Endothelial cell of umbilical vein (primary cell): Measurements from ENCODE around the gene CRK. TPM values are rescaled to one million over a fixed set of nuclear protein-coding genes. Genes with fewer than 3 reads are reported as not detected.

Experiments used
- BruUV-seq: library from RNA; stranded (reverse); fragments of 400-500 nt; replicated peaks from 2 replicates; lab custom pipeline; 2021; lab: Mats Ljungman, UMichigan
- CTCF ChIA-PET: fragments of 300-600, 350-600 bp; sonication (Branson Sonifier 250); formaldehyde crosslinking; loops from one replicate; lab custom pipeline; 2021; ENCODE audit warnings: antibody characterized with exemption, inconsistent platforms; lab: Charles Lee
- POLR2A ChIA-PET: fragments of 300-600, 350-600 bp; sonication (Branson Sonifier 250); formaldehyde crosslinking; loops from one replicate; lab custom pipeline; 2021; ENCODE audit warnings: antibody characterized with exemption, inconsistent platforms; lab: Charles Lee
- DNase-seq: peaks from one replicate; pipeline ENCODE4 v3.0.0-alpha.2; 2011; ENCODE audit warnings: low read depth, low spot score
- FAIRE-seq: peaks from 2 replicates; lab custom pipeline; 2011; peaks lifted over from hg19 to GRCh38; lab: Jason Lieb, UNC
- H2AFZ ChIP-seq: 2 replicates; pipeline ENCODE4 v1.6.0; 2012; ENCODE audit warnings: low read depth, low read length, control low read depth, inconsistent platforms
- H3K27ac ChIP-seq: 2 replicates; pipeline ENCODE4 v1.5.1; 2011; ENCODE audit warnings: low read depth, mild to moderate bottlenecking, control low read depth, low read length, moderate library complexity; ENCODE audit not compliant: insufficient read depth
- H3K27me3 ChIP-seq, 2 experiments: 2 replicates each; pipeline versions ENCODE4 v1.6.0 to v1.6.1; 2011; ENCODE audit warnings: low read length in 2 of 2, mixed read lengths in 1 of 2; ENCODE audit not compliant: control insufficient read depth in 2 of 2, insufficient read depth in 2 of 2
- H3K36me3 ChIP-seq, 2 experiments: 2 replicates in 1 of 2; 3 replicates in 1 of 2; pipeline ENCODE4 v1.5.1; 2011; ENCODE audit warnings: low read length in 2 of 2, mild to moderate bottlenecking in 1 of 2, moderate library complexity in 1 of 2; ENCODE audit not compliant: control insufficient read depth in 2 of 2, insufficient read depth in 2 of 2; ENCODE audit errors: extremely low read depth in 1 of 2
- H3K4me1 ChIP-seq: 3 replicates; pipeline ENCODE4 v1.5.1; 2011; ENCODE audit warnings: mild to moderate bottlenecking, low read length; ENCODE audit not compliant: control insufficient read depth, insufficient read depth; ENCODE audit errors: extremely low read depth
- H3K4me2 ChIP-seq: 2 replicates; pipeline ENCODE4 v1.6.1; 2011; ENCODE audit warnings: low read length, control low read depth, mixed read lengths; ENCODE audit not compliant: insufficient read depth
- H3K4me3 ChIP-seq, 3 experiments: fragments of 200-600 bp in 1 of 3; sonication (generic), shearing (Covaris generic) in 1 of 3; replicated peaks in 1 of 3; 2 replicates each; pipeline ENCODE4 v1.5.1; 2011 to 2016; ENCODE audit warnings: control low read depth in 3 of 3, low read length in 3 of 3, mild to moderate bottlenecking in 2 of 3, inconsistent platforms in 1 of 3, low read depth in 1 of 3, moderate library complexity in 1 of 3; ENCODE audit not compliant: insufficient read depth in 1 of 3
- H3K79me2 ChIP-seq: 2 replicates; pipeline ENCODE4 v1.6.0; 2012; ENCODE audit warnings: low read length, inconsistent platforms; ENCODE audit not compliant: control insufficient read depth, insufficient read depth
- H3K9ac ChIP-seq: replicated peaks from 2 replicates; pipeline ENCODE3; 2011; ENCODE audit warnings: low read length, control low read depth; ENCODE audit not compliant: insufficient read depth; ENCODE audit errors: extremely low read depth
- H3K9me1 ChIP-seq: replicated peaks from 3 replicates; pipeline ENCODE4 v1.6.0; 2011; ENCODE audit warnings: mild to moderate bottlenecking, low read length; ENCODE audit not compliant: control insufficient read depth, insufficient read depth; ENCODE audit errors: extremely low read depth
- H3K9me3 ChIP-seq: replicated peaks from 2 replicates; pipeline ENCODE4 v1.5.1; 2012; ENCODE audit warnings: low read length, inconsistent platforms; ENCODE audit not compliant: control insufficient read depth, insufficient read depth
- H4K20me1 ChIP-seq: replicated peaks from 2 replicates; pipeline ENCODE3; 2011; ENCODE audit warnings: mild to moderate bottlenecking, low read length; ENCODE audit not compliant: control insufficient read depth, insufficient read depth; ENCODE audit errors: extremely low read depth
- CTCF ChIP-seq, 2 donors: IDR thresholded peaks; 1 replicate in 1 of 2; 2 replicates in 1 of 2; pipeline ENCODE4 v1.5.1; 2011; ENCODE audit warnings: low read length in 2 of 2, mild to moderate bottlenecking in 2 of 2, moderate library complexity in 2 of 2, control low read depth in 1 of 2, inconsistent platforms in 1 of 2, low read depth in 1 of 2; ENCODE audit not compliant: insufficient read depth in 1 of 2; ENCODE audit errors: extremely low read depth in 1 of 2
- EZH2 ChIP-seq: IDR thresholded peaks from 2 replicates; pipeline ENCODE4 v1.6.1; 2012; ENCODE audit warnings: borderline replicate concordance, low read depth, mild to moderate bottlenecking, moderate library complexity, low read length, inconsistent platforms; ENCODE audit not compliant: severe bottlenecking
- FOS ChIP-seq: IDR thresholded peaks from 2 replicates; pipeline ENCODE4 v1.6.1; 2011; ENCODE audit warnings: mild to moderate bottlenecking, low read length, moderate library complexity, borderline replicate concordance; ENCODE audit not compliant: insufficient read depth
- GATA2 ChIP-seq: IDR thresholded peaks from 2 replicates; pipeline ENCODE4 v1.7.0; 2011; ENCODE audit warnings: low read depth, mild to moderate bottlenecking, moderate library complexity, mixed read lengths, low read length; ENCODE audit not compliant: insufficient read length, insufficient read depth
- JUN ChIP-seq: IDR thresholded peaks from 2 replicates; pipeline ENCODE4 v1.6.1; 2011; ENCODE audit warnings: borderline replicate concordance, low read depth; ENCODE audit not compliant: insufficient read length, insufficient read depth
- MAX ChIP-seq: IDR thresholded peaks from 2 replicates; pipeline ENCODE4 v1.6.1; 2011; ENCODE audit not compliant: insufficient read depth, insufficient read length
- MYC ChIP-seq: IDR thresholded peaks from one replicate; pipeline ENCODE4 v1.6.1; 2011; ENCODE audit warnings: mild to moderate bottlenecking, low read depth, low read length
- POLR2A ChIP-seq: IDR thresholded peaks from 2 replicates; pipeline ENCODE4 v1.6.1; 2012; ENCODE audit warnings: low read depth, mild to moderate bottlenecking, control low read depth, low read length
- POLR2AphosphoS5 ChIP-seq: IDR thresholded peaks from 2 replicates; pipeline ENCODE4 v1.6.1; 2012; ENCODE audit warnings: low read depth, mild to moderate bottlenecking, control low read depth, low read length, moderate library complexity; ENCODE audit not compliant: insufficient read depth
- dilution Hi-C: fragments of 300-500 bp; cut with MboI; formaldehyde crosslinking; loops from one replicate; pipeline ENCODE4 v1.15.0; 2019; ENCODE audit warnings: low sequenced_read_pairs; ENCODE audit not compliant: extremely low pct_ligation_motif_present
- intact Hi-C: fragments of 100-400 bp; cut with micrococcal nuclease; formaldehyde crosslinking; loops from one replicate; pipeline ENCODE4 v1.10.0; 2022
- polyA plus RNA-seq, 4 experiments: library from polyadenylated mRNA; depleted of rRNA in 3 of 4; stranded (reverse) in 3 of 4; unstranded in 1 of 4; fragments of >200 nt; gene quantifications; 2 replicates each; pipeline versions ENCODE4 v1.2.1 to v1.2.3, GENCODE V29; 2011 to 2012; ENCODE audit warnings: missing spikeins in 1 of 4
- total RNA-seq: library from RNA; stranded (reverse); gene quantifications from 2 replicates; pipeline ENCODE4 v1.2.3, GENCODE V29; 2021

CRK gene
- total and polyA plus RNA-seq, 2 donors (not counting 3 experiments of a cell fraction or from before 2014, with no cell fraction given), result 52.8 to 67.2 TPM

DNA sequence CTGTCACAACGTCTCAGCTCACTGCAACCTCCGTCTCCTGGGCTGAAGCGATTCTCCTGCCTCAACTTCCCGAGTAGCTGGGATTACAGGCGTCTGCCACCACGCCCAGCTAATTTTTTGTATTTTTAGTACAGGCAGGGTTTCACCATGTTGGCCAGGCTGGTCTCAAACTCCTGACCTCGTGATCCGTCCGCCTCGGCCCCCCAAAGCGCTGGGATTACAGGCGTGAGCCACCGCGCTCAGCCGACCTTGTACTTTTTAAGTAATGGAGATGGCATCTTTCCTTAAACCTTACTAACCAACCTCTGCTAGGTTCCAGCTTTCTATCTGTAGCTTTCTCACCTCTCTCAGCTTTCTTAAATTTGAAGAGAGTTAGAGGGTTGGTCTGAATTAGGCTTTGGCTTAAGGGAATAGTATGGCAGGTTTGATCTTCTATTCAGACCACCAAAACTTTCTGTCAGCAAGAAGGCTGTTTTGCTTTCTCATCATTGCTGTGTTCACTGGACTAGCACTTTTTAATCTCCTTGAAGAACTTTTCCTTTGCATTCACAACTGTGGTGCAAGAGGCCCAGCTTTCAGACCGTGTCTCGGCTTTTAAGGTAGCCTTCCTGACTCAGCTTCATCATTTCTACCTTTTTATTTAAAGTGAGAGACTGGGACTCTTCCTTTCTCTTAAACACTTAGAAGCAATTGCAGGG, 84.0 kb downstream of the CRK start:
- Histone ChIP-seq H3K4me3 (no peak overlapping the region), H3K27ac (no peak overlapping the region), H3K4me2 (no peak overlapping the region), H3K4me1 (peaks cover 4% of the 10 kb centered on the region), H3K27me3 (no peaks in the 10 kb centered on the region), H3K79me2 (peaks cover 100% of the 10 kb centered on the region), H4K20me1 (peaks cover 33% of the 10 kb centered on the region), H3K9me1 (no peaks in the 10 kb centered on the region), H3K36me3 (peaks cover 0 to 6% of the 10 kb centered on the region in 2 experiments), H2AFZ (no peak overlapping the region), H3K9ac (no peak overlapping the region), H3K9me3 (no peaks in the 10 kb centered on the region)
- ChIA-PET CTCF (interaction anchor here (0.6 to 1.9 kb wide), 3 partner anchors 10 to 240 kb away, joined by 3 to 5 read pairs (median 5); no protein-coding TSS in a partner anchor), POLR2A (interaction anchor here (0.7 kb wide), 1 partner anchor 41 kb away, joined by 4 read pairs; no protein-coding TSS in a partner anchor)
- DNase-seq, result no peak
- BruUV-seq, result no TSS peak
- FAIRE-seq, result no peak
- intact Hi-C loops, result no loop called here
- dilution Hi-C loops, result no loop called here
- TF ChIP-seq CTCF (IDR thresholded peaks at IDR 0.05; ENCODE audit: extremely low read depth in 1 of 2, insufficient read depth in 1 of 2, low read depth in 1 of 2, low read length in 2 of 2), result no peak
- no peak for TF ChIP-seq EZH2
- no peak for TF ChIP-seq POLR2A
- no peak for TF ChIP-seq MAX
- TF ChIP-seq MYC, result no peak
- TF ChIP-seq GATA2, result no peak
- no peak for TF ChIP-seq POLR2AphosphoS5
- TF ChIP-seq FOS, result no peak
- TF ChIP-seq JUN, result no peak

Other genes starting within 250 kb of the CRK start
- gene BHLHA9, start 185.8 kb downstream of the CRK start, total RNA-seq, result not detected in 2 replicates
- gene BHLHA9, start 185.8 kb downstream of the CRK start, polyA plus RNA-seq, result not detected in 2 replicates
- gene TRARG1, start 176.6 kb downstream of the CRK start, total RNA-seq, result not detected in 2 replicates
- not detected in 2 replicates for gene TRARG1, start 176.6 kb downstream of the CRK start, polyA plus RNA-seq
- 819 and 848 TPM in 2 replicates for gene YWHAE, start 56.0 kb downstream of the CRK start, total RNA-seq
- gene YWHAE, start 56.0 kb downstream of the CRK start, polyA plus RNA-seq, result 325 and 396 TPM in 2 replicates
- 195 and 206 TPM in 2 replicates for gene MYO1C, start 36.5 kb upstream of the CRK start, total RNA-seq
- 141 and 145 TPM in 2 replicates for gene MYO1C, start 36.5 kb upstream of the CRK start, polyA plus RNA-seq
- 41.3 and 44.2 TPM in 2 replicates for gene INPP5K, start 60.4 kb upstream of the CRK start, total RNA-seq
- 53.8 and 54.1 TPM in 2 replicates for gene INPP5K, start 60.4 kb upstream of the CRK start, polyA plus RNA-seq
- 99.6 and 113 TPM in 2 replicates for gene PITPNA, start 106.6 kb upstream of the CRK start, total RNA-seq
- 50.3 and 57.0 TPM in 2 replicates for gene PITPNA, start 106.6 kb upstream of the CRK start, polyA plus RNA-seq
- 41.7 and 54.6 TPM in 2 replicates for gene SLC43A2, start 172.6 kb upstream of the CRK start, total RNA-seq
- gene SLC43A2, start 172.6 kb upstream of the CRK start, polyA plus RNA-seq, result 50.9 and 52.0 TPM in 2 replicates
- 91.5 and 93.7 TPM in 2 replicates for gene SCARF1, start 189.5 kb upstream of the CRK start, total RNA-seq
- 52.8 and 57.8 TPM in 2 replicates for gene SCARF1, start 189.5 kb upstream of the CRK start, polyA plus RNA-seq
- 8.9 and 9.4 TPM in 2 replicates for gene RILP, start 193.6 kb upstream of the CRK start, total RNA-seq
- gene RILP, start 193.6 kb upstream of the CRK start, polyA plus RNA-seq, result 9.3 and 10.0 TPM in 2 replicates
- gene PRPF8, start 228.6 kb upstream of the CRK start, total RNA-seq, result 282 and 301 TPM in 2 replicates
- gene PRPF8, start 228.6 kb upstream of the CRK start, polyA plus RNA-seq, result 215 and 230 TPM in 2 replicates